GM10248 (cell line): ENCODE results near the gene ZNF532.

Experiments
- CTCF ChIA-PET: fragments of 300-600 bp; sonication (Branson Sonifier 250); formaldehyde crosslinking; extraction: SDS; loops from one replicate; lab custom pipeline; 2021; ENCODE audit warnings: antibody characterized with exemption; lab: Yijun Ruan, JAX
- POLR2A ChIA-PET: fragments of 350-650 bp; sonication (Branson Sonifier 250); formaldehyde crosslinking; extraction: SDS; loops from one replicate; lab custom pipeline; 2020; ENCODE audit warnings: antibody characterized with exemption; lab: Yijun Ruan, JAX
- DNase-seq: peaks from one replicate; pipeline ENCODE4 v3.0.0; 2012; ENCODE audit errors: extremely low spot score
- TF ChIP-seq, protein P1 (sequence below): IDR thresholded peaks from 2 replicates; pipeline ENCODE4 v1.5.1; 2012; ENCODE audit warnings: mild to moderate bottlenecking, low read depth; ENCODE audit errors: extremely low read depth, missing control alignments, control extremely low read depth

Gene ZNF532

DNA sequence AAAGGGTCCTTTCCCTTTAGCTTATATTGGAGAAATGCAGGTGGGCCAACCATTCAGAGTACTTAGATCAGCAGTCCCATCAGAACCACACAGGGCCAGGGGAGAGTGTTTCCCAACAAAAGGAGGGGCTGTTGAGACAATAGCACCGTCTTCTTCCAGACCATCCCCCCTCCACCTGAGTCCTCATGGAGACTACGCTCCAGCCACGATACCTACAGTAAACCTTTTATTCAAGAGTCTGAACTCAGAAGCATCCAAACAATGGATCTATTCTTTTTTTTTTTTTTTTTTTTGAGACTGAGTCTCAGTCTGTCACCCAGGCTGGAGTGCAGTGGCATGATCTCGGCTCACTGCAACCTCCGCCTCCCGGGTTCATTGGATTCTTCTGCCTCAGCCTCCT lies 25.7 kb upstream of the ZNF532 start:
- no peak for DNase-seq
- POLR2A ChIA-PET = no interaction called here
- CTCF ChIA-PET = interaction anchor here (1.1 to 2.2 kb wide), 3 partner anchors 11 to 231 kb away, joined by 3 to 4 read pairs (median 4); no protein-coding TSS in a partner anchor
- TF ChIP-seq, protein P1, sequence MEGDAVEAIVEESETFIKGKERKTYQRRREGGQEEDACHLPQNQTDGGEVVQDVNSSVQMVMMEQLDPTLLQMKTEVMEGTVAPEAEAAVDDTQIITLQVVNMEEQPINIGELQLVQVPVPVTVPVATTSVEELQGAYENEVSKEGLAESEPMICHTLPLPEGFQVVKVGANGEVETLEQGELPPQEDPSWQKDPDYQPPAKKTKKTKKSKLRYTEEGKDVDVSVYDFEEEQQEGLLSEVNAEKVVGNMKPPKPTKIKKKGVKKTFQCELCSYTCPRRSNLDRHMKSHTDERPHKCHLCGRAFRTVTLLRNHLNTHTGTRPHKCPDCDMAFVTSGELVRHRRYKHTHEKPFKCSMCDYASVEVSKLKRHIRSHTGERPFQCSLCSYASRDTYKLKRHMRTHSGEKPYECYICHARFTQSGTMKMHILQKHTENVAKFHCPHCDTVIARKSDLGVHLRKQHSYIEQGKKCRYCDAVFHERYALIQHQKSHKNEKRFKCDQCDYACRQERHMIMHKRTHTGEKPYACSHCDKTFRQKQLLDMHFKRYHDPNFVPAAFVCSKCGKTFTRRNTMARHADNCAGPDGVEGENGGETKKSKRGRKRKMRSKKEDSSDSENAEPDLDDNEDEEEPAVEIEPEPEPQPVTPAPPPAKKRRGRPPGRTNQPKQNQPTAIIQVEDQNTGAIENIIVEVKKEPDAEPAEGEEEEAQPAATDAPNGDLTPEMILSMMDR = no peak

DNA sequence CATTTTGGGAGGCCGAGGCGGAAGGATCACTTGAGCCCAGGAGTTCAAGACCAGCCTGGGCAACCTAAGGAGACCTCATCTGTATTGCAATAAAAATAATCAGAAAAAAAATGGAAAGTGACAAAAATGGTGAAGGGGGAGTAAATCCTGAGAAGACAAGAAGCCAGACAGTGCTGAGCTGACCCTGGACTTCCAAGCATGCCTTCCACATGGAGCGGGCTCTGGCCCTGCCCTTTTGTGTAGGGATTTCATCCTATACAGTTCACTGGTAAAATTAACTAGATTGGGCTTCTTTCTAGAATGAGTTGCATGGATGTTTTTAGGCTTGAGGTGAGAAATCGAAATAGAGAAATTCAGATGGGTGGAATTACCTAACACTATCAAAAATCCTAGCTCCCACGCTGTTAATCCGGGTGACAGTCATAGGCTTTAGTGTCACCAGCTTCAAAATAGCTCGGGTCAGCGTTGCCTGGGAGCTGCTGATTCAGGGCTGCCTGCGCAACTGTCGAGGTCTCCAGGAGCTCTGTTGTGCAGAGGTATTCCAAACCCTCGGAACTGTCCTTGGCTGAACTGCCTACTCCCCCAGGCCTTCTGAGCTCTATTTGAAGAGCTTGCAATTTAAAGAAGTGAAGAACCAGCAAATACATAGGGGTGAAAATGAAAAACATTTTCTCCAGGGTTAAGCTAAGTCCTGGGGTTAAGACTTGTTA lies 21.5 kb upstream of the ZNF532 start:
- TF ChIP-seq, protein P1 = no peak
- POLR2A ChIA-PET = no interaction called here
- CTCF ChIA-PET = interaction anchor here (1.0 to 1.3 kb wide), 2 partner anchors 24 to 78 kb away, joined by 3 read pairs; no protein-coding TSS in a partner anchor
- no peak for DNase-seq

DNA sequence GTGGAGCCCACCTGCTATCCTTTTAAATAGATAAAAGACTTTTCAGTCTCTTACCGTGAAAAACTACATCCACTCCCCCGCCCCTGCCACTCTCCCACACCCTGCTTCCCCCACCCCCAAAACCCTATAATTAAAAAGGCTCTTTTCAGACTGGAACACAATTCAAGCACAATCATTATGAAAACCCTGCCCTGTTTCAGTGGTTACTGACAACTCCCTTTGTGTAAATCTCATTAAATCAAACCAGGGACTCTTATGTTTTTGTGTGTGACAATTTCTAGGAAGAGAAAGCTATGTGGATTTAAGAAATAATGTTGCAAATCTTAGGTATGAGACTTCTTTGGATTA lies 21.0 kb upstream of the ZNF532 start:
- TF ChIP-seq, protein P1 = no peak
- CTCF ChIA-PET = interaction anchor here (1.0 to 1.3 kb wide), 2 partner anchors 24 to 78 kb away, joined by 3 read pairs; no protein-coding TSS in a partner anchor

DNA sequence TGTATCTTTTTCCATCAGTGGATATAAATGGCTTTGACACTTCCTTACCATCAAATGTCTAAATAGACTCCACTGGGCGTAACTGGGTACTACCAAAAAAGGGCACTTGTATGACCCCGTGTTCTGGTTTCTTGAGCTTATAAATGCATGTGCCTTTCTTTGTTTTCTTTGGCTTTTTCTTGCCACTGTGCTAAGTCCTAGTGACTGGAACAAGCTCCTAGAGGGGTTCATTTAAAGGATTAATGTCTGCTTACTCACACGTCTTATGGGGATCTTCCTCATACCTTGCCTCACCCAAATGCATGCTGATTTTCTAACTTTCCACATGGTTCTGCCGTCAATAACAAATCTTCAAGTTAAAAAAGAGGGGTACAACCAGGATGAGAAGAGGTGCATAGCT lies 19.8 kb upstream of the ZNF532 start:
- ChIA-PET CTCF (interaction anchor here (1.7 kb wide), 1 partner anchor 225 kb away, joined by 5 read pairs; no protein-coding TSS in a partner anchor), POLR2A (no interaction called here)
- TF ChIP-seq, protein P1 = no peak
- DNase-seq = no peak

More for the DNA sequence above, 21.0 kb upstream of the ZNF532 start:
- DNase-seq = no peak
- POLR2A ChIA-PET = no interaction called here

DNA sequence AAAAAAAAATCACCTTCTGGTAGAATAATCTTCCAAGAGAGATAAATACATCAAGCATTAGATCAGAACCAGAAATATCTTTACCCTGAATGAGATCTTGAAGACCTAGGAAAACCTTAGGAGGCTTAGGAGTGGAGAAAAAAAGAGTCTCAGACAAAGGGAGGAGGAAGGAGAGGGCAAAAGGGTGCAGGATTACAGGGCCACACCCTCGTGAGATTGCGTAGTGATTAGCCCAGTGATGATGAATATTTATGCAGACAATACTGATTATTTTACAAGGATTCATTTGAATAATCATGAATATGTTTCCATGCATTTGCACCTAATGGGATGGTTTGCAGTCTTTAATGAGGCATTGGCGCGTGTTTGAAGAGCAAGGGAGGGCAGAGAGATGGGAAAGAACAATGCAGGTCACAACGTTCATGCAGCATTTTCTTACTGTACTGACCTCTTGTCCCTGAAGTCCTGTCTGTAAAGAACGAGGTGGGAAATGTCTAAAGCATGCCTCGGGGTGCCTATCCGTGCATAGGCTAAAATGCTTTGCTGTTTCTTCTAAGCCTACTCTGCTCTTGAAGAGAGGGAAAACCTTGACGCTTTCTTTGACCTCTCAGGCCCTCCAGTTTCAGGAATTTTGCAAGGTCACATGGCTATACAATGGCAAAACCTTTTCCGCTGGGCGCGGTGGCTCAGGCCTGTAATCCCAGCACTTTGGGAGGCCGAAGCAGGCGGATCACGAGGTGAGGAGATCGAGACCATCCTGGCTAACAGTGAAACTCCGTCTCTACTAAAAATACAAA lies 18.6 kb upstream of the ZNF532 start:
- TF ChIP-seq, protein P1 = no peak
- ChIA-PET POLR2A (no interaction called here), CTCF (no interaction called here)
- DNase-seq = no peak

DNA sequence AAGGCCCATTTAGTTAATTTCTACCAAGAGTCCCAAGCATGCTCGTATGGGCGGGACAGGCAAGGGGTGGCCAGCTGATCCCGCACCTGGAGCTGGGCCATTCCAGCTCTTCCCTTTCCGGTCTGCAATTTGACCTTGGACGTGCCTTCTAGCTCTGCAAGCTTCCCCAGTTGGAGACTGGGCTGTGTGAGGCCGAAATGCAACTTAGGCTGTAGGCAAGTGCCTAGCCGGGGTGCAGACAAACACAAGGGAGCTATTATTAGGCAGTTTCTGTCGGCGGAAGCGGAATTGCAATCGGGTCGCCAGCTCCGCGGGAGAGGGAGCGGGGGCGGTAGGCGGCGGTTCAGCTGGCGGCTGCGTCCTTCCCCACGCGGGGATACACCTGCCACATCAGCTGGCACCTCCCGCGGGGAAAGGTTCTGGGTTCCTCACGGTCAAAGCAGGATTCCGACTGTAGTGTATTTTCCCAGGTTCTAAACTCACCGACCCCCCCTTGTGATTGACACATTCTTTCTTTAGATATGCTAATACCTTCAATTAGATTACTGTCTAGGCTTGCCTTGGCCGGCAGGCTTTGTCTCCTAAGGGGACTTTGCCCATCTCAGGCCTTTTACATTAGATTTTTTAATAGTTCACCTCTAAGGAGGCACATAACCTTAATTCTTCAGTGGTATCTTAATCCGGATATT lies 17.1 kb upstream of the ZNF532 start:
- POLR2A ChIA-PET = no interaction called here
- TF ChIP-seq, protein P1 = no peak
- CTCF ChIA-PET = interaction anchor here (1.0 to 2.8 kb wide), 6 partner anchors 10 to 59 kb away, joined by 3 to 7 read pairs (median 3); partner anchors contain the start of gene ZNF532
- DNase-seq = no peak
